Stimulated activated naive CD8-positive, alpha-beta T cell treated with anti-CD3 and anti-CD28 coated beads, Interleukin-15, amount 100 ng/mL, for 72 hours (primary cell): ENCODE results near the gene CELF4.

Source experiments
- ATAC-seq: fragments of 150-1000 bp; cut with Tn5 transposase; 2 replicates; pipeline ENCODE4 v1.10.0; 2021; ENCODE audit warnings: mild to moderate bottlenecking, moderate library complexity
- DNase-seq, 2 donors: peaks; one replicate each; pipeline ENCODE4 v3.0.0; 2021 to 2022
- H3K27ac Mint-ChIP-seq, 2 donors: one replicate each; pipeline ENCODE4 v1.8.0; 2022; ENCODE audit warnings: mild to moderate bottlenecking in 2 of 2, mixed read lengths in 2 of 2, moderate library complexity in 2 of 2
- H3K27me3 Mint-ChIP-seq: one replicate; pipeline ENCODE4 v1.8.0; 2022; ENCODE audit warnings: mixed read lengths
- H3K4me1 Mint-ChIP-seq: one replicate; pipeline ENCODE4 v1.8.0; 2022; ENCODE audit warnings: mild to moderate bottlenecking, mixed read lengths
- H3K4me3 Mint-ChIP-seq, 2 donors: one replicate each; pipeline ENCODE4 v1.8.0; 2022; ENCODE audit warnings: mild to moderate bottlenecking in 2 of 2, mixed read lengths in 2 of 2, moderate library complexity in 1 of 2
- H3K9me3 Mint-ChIP-seq, 2 donors: one replicate each; pipeline ENCODE4 v1.8.0; 2022; ENCODE audit warnings: mixed read lengths in 2 of 2

Gene CELF4

DNA sequence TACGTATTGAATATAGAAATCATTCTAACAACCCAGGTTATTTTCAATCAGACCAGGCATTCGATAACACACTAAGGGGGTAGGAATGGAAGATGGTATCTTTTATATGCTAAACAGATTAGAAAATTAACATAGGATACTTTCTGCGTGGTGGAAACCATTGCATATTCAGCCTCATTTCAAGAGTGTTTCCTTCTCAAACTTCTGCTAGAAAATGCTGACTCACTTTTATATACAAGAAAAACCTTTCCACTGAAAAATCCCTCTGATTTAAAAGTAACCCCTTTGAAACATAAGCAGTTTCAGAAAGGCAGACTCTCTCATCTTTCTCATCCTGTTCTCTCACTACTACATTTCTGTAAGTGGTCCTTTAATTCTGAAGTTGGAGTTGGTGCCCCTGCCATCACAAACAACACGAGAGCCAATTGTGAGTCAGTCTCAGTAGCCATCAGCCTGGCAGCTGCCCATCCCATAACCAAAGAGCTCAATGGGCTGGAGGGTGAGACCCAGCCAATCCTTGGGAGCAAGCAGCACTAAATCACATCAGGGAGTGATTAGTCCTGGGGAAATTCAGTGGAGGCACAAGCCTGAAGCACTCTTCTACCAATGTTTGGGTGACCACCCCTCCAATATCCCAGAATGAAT lies 343.1 kb downstream of the CELF4 start:
- Mint-ChIP-seq H3K9me3 (peaks cover 0 to 19% of the 10 kb centered on the region in 2 donors), H3K27me3 (no peaks in the 10 kb centered on the region), H3K4me3 (no peak overlapping the region), H3K27ac (peak overlapping the region in 1 of 2 donors; percentile 36), H3K4me1 (peaks cover 6% of the 10 kb centered on the region)
- DNase-seq: no peak
- ATAC-seq: no peak

DNA sequence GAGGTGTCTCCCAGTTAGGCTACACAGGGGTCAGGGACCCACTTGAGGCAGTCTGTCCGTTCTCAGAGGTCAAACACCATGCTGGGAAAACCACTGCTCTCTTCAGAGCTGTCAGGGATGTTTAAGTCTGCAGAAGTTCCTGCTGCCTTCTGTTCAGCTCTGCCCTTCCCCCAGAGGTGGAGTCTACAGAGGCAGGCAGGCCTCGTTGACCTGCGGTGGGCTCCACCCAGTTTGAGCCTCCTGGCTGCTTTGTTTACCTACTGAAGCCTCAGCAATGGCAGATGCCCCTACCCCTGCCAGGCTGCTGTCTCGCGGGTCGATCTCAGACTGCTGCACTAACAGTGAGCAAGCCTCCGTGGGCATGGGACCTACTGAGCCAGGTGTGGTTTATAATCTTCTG lies 346.3 kb downstream of the CELF4 start:
- ATAC-seq (no peak), DNase-seq (no peak)
- Mint-ChIP-seq H3K4me1 (peaks cover 6% of the 10 kb centered on the region), H3K27me3 (no peaks in the 10 kb centered on the region), H3K27ac (peak overlapping the region in 1 of 2 donors; percentile 76), H3K9me3 (peaks cover 4 to 34% of the 10 kb centered on the region in 2 donors), H3K4me3 (no peak overlapping the region)

- Mint-ChIP-seq H3K27ac (no peak overlapping the region), H3K9me3 (peaks cover 4 to 34% of the 10 kb centered on the region in 2 donors), H3K4me3 (no peak overlapping the region), H3K4me1 (peaks cover 6% of the 10 kb centered on the region), H3K27me3 (no peaks in the 10 kb centered on the region)
- ATAC-seq (no peak), DNase-seq (no peak)
Measured at GRCh38 chr18:37218022-37218590, 347.5 kb downstream of the CELF4 start.

GRCh38 chr18:37210781-37211180 lies 354.8 kb downstream of the CELF4 start:
- Mint-ChIP-seq H3K4me3 (no peak overlapping the region), H3K4me1 (no peaks in the 10 kb centered on the region), H3K9me3 (peaks cover 0 to 19% of the 10 kb centered on the region in 2 donors), H3K27ac (no peak overlapping the region), H3K27me3 (no peaks in the 10 kb centered on the region)
- DNase-seq (no peak), ATAC-seq (no peak)

DNA sequence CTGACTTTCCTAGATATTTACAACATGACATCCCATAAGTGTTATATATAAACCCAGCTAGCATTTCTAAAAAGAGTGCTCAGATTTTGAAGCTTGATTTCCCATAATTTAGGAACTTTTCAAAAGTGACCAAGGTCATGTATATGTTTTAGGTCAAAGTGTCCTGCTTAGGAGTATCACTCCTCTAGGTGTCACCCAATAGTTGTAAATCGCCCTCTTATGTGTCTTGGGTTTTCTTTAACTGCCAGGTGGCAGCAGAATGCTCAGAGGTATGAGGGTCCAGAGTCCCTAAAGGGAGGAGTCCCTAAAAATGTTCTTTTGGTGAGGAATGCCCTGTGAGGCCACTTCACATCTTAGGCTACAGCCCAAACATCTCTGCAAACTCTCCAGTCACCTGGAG lies 358.3 kb downstream of the CELF4 start:
- ATAC-seq: no peak
- no peaks in the 10 kb centered on the region for H3K4me1 Mint-ChIP-seq

GRCh38 chr18:37199741-37200140 lies 365.9 kb downstream of the CELF4 start:
- DNase-seq (no peak), ATAC-seq (no peak)
- no peak overlapping the region for H3K27ac Mint-ChIP-seq
- H3K9me3 Mint-ChIP-seq: peaks cover 3 to 28% of the 10 kb centered on the region in 2 donors
- H3K27me3 Mint-ChIP-seq: no peaks in the 10 kb centered on the region
- H3K4me1 Mint-ChIP-seq: no peaks in the 10 kb centered on the region
- H3K4me3 Mint-ChIP-seq: no peak overlapping the region

More for the DNA sequence above, 358.3 kb downstream of the CELF4 start:
- no peak for DNase-seq
- H3K4me3 Mint-ChIP-seq: no peak overlapping the region
- H3K9me3 Mint-ChIP-seq: peaks cover 0 to 9% of the 10 kb centered on the region in 2 donors
- no peak overlapping the region for H3K27ac Mint-ChIP-seq
- no peaks in the 10 kb centered on the region for H3K27me3 Mint-ChIP-seq
